HG03060 (cell line): ENCODE measurements around the gene ERBIN.
A peak's percentile ranks its signal among the peaks of the same experiment; 100 is the strongest.
"Not testable (repeated sequence)": the region's sequence is repeated elsewhere in the genome, so short reads cannot be mapped to it uniquely, and the experiment has no call there.

ENCODE experiments used
- ATAC-seq: cut with Tn5 transposase; IDR thresholded peaks from one replicate; pipeline ENCODE4 v1.9.1; 2021; ENCODE audit warnings: low read depth, moderate number of reproducible peaks; ENCODE audit not compliant: unreplicated experiment

ERBIN gene, protein sequence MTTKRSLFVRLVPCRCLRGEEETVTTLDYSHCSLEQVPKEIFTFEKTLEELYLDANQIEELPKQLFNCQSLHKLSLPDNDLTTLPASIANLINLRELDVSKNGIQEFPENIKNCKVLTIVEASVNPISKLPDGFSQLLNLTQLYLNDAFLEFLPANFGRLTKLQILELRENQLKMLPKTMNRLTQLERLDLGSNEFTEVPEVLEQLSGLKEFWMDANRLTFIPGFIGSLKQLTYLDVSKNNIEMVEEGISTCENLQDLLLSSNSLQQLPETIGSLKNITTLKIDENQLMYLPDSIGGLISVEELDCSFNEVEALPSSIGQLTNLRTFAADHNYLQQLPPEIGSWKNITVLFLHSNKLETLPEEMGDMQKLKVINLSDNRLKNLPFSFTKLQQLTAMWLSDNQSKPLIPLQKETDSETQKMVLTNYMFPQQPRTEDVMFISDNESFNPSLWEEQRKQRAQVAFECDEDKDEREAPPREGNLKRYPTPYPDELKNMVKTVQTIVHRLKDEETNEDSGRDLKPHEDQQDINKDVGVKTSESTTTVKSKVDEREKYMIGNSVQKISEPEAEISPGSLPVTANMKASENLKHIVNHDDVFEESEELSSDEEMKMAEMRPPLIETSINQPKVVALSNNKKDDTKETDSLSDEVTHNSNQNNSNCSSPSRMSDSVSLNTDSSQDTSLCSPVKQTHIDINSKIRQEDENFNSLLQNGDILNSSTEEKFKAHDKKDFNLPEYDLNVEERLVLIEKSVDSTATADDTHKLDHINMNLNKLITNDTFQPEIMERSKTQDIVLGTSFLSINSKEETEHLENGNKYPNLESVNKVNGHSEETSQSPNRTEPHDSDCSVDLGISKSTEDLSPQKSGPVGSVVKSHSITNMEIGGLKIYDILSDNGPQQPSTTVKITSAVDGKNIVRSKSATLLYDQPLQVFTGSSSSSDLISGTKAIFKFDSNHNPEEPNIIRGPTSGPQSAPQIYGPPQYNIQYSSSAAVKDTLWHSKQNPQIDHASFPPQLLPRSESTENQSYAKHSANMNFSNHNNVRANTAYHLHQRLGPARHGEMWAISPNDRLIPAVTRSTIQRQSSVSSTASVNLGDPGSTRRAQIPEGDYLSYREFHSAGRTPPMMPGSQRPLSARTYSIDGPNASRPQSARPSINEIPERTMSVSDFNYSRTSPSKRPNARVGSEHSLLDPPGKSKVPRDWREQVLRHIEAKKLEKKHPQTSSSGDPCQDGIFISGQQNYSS (N-terminal part only)

DNA sequence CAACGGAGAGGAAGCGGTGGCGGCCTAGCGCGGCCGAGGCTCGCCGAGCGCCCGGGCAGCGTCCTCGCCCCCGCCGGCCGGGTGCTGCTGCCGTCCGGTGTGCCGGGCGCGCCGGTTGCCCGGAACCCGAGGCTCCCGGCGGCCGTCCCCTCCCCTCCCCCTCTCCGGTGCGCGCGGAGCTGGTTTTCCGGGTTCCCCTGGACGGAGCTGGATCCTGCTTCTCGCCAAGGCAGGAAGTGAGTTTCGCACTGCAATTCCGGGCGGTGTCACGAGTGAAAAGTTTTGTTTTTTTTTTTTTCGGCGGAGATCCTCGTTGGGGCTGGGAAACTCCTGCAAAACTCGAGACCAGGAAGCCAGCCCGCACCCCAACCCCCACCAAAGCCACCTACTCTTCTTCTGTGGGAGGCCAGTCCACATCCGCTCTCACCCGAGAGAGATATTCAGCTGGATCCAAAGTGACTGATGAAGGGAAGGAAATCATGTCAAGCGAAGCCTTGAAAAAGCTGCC, at the start of gene ERBIN:
ERBIN (plus strand) TSS at position 300 of the 508 bp plus-strand sequence. CDS start 66,144 bp downstream, outside the sequence.
- peak; percentile 11 for ATAC-seq

GRCh38 chr5:65876970-65877369, 49.4 kb upstream of the ERBIN start:
- ATAC-seq = no peak

GRCh38 chr5:65879668-65880256, 46.6 kb upstream of the ERBIN start:
- not testable (repeated sequence) for ATAC-seq

DNA sequence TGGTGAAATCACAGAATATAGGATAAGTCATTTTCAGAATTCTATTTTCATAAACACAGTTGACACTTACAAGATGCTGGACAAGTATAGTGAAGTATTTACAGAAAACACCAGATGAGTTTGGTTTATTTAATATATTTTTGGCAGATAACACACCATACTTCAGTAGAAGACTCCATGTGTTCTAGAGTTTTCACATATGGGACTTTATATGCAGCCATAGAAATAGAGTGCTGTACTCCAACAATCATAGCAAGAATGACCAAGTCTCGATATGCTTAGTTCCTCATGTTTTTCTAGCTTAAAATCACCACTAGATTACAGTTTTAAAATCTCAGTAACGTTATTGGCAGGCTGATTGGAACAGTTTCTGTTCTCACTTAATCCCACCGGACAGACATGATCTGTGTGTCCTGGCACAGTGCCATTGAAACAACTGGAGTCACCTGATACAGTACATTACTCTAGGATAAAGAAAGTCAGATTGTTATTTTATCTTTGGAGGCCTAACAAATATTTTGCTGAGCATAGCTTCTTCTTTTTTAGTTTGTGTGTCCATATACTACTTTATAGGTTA, 45.8 kb upstream of the ERBIN start:
- no peak for ATAC-seq

- no peak for ATAC-seq
Measured at GRCh38 chr5:65882278-65882677, 44.1 kb upstream of the ERBIN start.

DNA sequence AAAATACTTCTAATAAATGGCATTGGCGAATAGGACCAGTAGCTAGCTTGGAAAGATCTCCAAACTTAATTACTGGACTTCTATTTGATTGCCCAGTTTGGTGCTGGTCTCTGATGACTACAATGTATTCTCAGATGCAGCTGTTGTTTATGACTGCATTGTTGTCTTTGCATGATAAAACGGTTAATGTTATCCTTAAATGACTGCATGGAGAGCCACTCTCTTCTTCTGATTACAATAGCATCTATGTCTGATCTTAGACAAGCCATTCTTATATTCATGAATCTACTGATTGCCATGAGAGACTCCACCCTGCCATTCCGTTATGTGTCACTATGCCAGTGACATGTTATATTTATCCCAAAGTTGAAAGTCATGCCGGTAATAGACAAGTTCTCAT, 42.9 kb upstream of the ERBIN start:
- no peak for ATAC-seq

GRCh38 chr5:65886387-65886786, 40.0 kb upstream of the ERBIN start:
- ATAC-seq = no peak

GRCh38 chr5:65892024-65892423, 34.4 kb upstream of the ERBIN start:
- not testable (repeated sequence) for ATAC-seq

GRCh38 chr5:65892801-65893200, 33.6 kb upstream of the ERBIN start:
- ATAC-seq = no peak

DNA sequence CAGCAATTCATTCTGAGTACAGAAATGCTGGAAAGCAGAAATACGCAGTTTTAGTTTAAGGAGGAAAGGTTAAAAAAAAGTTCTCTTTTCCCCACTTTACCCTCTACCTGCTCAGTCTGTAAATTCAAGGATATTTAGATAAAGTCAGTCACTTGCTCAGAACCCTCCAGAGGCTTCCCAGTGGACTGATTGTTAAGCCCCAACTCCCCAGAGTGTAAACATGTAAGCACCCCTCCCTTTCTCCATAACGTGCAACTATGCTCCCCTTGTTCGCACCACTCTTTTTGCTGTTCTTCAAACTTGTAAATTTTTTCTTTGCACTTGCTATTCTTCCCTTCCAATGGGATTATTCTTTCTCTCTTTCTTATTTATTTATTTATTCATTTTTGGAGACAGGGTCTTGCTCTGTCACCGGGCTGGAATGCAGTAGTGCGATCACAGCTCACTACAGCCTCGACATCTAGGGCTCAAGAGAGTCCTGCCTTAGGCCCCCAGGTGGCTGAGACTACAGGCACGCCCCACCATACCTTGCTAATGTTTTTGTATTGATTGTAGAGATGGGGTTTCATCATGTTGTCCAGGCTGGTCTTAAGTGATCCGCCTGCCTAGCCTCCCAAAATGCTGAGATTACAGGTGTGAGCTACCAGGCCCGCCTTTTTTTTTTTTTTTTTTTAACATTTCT, 32.5 kb upstream of the ERBIN start:
- no peak for ATAC-seq

DNA sequence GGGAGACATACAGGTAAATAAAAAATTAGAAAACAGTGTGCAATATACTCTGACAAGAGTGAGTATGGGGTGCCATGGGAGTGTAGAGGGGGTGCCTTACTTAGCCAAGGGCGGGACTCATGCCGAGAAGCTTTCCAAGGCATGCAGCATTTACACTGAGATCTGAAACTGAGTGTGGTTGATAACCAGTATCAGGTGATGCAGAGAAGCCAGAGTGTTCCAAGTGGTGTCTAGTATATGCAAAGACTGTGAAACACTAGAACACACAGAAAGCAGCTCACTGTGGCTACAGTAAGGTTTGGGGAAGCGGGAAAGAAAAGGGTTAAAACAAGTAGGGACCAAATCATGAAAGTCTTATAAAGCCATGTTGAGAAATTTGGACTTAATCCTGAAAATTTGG, 30.5 kb upstream of the ERBIN start:
- ATAC-seq = no peak

- no peak for ATAC-seq
Measured at GRCh38 chr5:65900746-65901145, 25.6 kb upstream of the ERBIN start.

GRCh38 chr5:65902104-65902503, 24.3 kb upstream of the ERBIN start:
- no peak for ATAC-seq

DNA sequence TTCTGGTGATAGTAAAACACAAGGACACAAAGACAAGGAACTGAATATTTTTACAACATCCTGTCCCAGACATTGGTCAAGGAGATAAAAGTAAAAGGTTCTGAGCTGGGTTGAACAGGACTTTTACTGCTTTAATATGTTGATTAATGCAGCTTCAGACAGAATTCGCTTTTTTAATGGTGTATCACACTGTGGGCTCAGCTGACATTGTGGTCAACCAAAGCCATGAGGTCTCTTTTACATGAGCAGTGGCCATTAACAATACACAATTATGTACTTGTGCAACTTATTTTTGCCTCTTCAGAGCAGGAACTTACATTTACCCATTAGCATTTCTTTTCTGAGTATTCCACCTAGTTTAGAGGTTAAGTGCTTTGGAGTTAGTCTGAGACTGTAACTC, 22.8 kb upstream of the ERBIN start:
- ATAC-seq = no peak

DNA sequence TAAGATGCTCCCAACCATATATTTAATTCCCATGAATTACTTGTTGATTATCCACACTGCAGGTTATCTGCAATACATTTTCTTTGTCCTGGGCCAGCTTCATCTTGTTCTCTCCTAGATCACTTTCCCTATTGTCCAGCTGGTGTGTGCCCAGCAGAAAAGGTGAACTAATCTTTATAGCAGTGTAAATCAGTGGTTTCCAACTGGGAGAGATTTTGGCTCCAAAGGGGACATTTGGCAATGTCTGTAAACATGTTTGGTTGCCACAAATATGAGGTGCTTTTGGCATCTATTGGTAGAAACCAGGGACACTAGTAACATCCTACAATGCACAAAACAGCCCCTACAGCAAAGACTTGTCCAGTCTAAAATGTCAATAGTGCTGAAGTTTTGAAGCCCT, 20.1 kb upstream of the ERBIN start:
- no peak for ATAC-seq

GRCh38 chr5:65907135-65907534, 19.2 kb upstream of the ERBIN start:
- ATAC-seq = no peak

GRCh38 chr5:65910711-65911110, 15.7 kb upstream of the ERBIN start:
- no peak for ATAC-seq

DNA sequence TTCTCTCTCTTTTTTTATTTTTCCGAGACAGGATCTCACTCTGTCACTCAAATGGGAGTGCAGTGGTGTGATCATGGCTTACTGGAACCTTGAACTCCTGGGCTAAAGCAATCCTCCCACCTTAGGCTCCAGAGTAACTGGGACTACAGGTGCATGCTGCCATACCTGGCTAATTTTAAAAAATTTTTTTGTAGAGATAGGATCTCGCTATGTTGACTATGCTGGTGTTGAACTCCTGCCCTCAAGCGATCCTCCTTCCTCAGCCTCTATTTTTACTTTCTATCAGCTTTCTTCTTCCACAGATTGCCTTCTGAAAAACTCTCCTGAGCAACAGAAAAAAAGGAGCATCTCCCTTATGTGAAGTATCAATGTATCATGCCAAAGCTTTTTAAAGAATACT, 14.1 kb upstream of the ERBIN start:
- ATAC-seq = no peak

DNA sequence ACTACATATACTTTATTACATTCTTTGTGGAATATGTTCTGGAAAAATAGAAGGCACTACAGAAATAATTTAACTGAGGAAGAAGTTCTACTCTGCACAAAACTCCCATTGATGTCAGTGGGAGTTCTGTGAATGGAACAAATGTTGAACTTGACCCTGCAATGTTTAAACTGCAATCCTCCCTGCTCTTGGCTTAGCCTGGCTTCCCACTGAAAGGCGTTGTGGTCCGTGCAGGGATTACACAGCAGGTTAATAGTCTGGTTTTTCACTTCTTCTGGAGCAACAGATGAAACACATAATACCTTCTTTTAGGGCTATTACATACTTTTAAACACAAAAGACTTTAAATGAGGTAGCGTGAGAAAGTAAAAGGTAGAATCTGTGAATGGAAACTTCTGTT, 12.9 kb upstream of the ERBIN start:
- ATAC-seq = no peak
